ENCODE data around the gene TLR1.
"Not testable (repeated sequence)": the region's sequence is repeated elsewhere in the genome, so short reads cannot be mapped to it uniquely, and the experiment has no call there.

Gene TLR1

DNA sequence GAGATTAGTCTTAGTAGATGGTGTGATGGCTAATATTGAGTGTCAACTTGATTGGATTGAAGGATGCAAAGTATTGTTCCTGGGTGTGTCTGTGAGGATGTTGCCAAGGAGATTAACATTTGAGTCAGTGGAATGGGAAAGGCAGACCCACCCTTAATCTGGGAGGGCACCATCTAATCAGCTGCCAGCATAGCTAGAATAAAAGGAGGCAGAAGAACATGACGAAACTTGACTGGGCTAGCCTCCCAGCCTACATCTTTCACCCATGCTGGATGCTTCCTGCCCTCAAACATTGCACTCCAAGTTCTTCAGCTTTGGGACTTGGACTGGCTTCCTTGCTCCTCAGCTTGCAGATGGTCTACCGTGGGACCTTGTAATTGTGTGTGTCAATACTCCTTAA is 34.3 kb downstream of the TLR1 start:
- DNase-seq: not testable (repeated sequence)

DNA sequence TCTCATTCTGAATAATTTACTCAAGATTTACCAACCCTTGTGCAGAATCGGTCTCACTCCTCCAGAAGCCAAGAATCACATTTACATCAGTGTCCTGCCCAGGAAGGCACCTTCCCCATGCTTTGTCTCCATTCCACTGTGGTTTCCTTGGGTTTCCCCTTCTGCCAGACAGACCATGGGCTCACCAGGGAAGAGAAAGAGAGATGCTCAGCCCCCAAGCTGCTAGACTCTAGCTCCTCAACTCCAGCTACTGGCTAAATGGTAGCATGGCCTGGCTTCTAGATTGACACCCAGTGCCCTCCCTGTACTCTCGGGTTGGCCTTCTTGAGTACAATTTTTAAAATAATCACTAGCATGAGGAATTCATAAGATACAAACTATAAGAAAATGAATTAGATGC is 34.7 kb downstream of the TLR1 start:
- DNase-seq: no peak

DNA sequence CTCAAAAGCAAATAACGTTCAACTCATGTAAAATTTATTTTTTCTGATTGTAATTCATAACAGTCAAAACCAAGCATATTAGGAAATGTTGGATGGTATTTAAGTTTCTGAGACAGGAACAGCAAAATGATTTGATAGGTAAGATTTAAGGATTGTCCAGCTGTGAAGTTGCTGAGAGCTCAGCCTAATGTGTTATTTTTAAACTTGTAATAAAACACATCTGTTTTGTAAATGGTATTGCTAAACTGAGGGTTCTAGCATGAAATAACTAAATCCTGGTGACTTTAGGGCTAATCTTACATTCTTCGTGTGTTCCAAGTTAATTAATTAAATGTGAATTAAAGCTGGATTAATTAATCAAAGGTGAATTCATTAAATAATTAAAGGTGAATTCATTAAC is 35.1 kb downstream of the TLR1 start:
- no peak for DNase-seq

DNA sequence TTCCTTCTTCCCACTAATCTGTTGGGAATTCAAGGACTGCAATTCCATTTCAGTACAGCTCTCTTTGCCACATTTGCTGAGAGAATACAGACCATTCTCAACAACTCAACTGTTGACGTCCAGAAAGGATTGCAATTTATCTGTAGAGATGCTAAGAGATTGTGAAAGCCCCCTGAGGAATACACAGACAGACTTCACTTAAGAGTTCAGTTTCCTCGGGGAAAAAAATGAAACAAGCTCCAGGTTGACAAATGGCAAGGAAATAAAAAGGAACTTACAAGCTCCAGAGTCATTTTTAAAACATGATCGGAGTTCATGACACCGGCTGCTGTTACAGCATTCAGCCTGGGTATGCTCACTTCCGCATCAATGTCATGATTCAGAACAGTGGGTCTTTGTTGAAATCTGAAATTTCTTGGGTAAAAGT is 35.6 kb downstream of the TLR1 start:
- no peak for DNase-seq

DNA sequence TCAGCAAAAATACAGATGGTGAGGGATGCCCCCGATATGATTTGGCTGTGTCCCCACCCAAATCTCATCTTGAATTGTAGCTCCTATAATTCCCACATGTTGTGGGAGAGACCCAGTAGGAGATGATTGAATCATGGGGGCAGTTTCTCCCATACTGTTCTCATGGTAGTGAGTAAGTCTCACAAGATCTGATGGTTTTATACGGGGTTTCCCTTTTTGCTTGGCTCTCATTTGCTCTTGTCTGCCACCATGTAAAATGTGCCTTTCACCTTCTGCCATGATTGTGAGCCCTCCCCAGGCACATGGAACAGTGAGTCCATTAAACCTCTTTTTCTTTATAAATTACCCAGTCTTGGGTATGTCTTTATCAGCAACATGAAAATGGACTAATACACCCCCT is 37.7 kb downstream of the TLR1 start:
- not testable (repeated sequence) for DNase-seq

DNA sequence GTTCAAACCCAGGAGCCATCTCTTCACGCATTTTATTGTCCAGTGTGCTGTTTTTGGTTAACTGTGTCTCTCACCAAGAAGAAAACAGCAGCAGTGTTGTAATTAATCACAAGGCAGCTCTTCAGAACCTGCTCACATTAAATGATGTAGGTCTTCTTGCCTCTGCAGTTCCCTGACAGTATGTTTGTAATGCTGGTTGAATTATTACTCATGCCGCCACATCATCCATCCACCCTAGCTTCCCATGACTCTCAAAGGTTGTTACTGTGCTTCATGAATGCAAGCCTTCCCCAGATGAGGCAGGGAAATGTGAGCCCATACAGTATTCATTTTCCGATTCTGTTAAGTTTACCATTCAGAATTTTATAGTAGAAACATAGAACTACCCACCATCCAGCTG is 39.2 kb downstream of the TLR1 start:
- DNase-seq: peak; percentile 20

DNA sequence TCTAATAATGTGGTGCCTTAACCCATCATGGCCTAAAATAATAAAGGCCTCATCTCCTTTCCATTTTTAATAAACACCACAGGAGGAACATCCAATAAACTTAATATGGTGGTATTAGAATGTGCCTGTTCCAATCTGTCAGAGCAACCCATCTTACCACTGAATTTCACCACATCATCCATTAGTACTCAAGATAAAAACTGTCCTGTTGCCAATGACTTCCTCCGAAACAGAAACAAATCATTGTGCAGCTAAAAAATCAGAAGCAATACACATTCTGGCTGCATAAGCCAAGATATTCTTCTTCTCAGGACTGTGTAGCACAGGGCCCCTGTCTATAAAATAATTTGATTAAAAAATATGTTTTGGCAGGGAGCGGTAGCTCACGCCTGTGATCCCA is 40.3 kb downstream of the TLR1 start:
- no peak for DNase-seq

DNA sequence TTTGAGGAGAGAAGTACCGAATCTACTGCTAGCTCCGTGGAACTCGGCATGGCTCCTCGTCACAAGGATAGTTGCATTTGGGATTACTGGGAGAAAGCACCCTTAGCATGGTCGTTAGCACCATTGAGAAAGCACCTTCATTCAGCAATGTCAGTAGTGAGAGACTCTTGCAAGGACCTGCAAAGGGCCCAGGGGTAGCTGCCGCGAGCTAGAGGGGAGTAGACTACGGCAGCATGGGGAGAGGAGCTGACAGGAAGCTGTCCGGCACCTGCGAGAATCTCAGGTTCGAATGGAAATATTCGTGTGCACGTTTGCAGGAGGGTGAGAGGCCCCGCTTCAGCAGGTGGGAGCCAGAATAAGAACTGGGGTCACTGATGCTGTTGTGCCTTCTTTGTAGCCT is 42.0 kb downstream of the TLR1 start:
- no peak for DNase-seq

DNA sequence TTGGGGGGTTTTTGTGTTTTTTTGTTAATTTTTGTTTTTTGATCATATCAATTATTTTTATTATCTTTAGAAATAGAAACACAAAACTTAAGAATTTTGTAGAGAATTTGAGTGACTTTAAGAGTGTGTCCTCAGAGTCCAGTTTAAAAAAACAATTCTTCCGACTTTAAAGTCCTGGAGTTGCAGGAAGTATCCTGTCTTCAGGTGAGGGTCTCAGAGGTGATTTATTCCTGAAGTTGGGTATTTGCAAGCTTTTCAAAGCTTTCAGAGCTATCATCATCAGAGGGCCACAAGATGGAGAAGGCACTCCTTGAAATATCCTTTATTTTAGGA is 44.8 kb downstream of the TLR1 start:
- DNase-seq: no peak

DNA sequence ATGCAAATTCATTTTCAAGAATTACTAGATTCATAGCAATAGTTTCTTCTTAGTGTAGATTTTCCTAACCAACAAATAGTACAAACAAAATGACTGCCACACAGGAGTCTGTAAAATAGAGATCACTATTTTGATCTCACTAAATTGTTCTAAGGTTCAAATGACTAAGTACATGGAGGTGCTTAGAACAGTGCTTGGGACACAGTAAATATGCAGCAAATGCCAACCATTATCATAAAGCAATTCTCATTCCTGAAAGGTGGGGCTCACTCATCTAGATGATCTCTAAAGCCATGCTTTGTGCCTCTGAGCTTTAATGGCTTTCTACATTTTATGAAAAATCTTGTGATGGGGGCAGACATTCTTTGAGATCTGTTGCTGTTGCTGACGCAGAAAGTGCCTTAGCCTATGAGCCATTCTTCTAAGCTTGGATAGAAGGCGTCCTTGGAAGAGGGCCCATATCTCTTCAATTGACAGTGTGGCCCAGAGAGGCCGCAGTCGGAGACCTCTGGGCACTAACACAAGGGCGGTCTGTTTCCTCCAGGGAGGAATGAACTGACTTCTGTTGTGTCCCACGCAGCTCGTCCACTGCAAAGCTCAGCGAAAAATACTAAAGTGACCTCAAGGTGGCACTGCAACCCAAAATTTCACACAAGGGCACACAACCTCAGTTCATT is 45.3 kb downstream of the TLR1 start:
- DNase-seq: peak; percentile 69

DNA sequence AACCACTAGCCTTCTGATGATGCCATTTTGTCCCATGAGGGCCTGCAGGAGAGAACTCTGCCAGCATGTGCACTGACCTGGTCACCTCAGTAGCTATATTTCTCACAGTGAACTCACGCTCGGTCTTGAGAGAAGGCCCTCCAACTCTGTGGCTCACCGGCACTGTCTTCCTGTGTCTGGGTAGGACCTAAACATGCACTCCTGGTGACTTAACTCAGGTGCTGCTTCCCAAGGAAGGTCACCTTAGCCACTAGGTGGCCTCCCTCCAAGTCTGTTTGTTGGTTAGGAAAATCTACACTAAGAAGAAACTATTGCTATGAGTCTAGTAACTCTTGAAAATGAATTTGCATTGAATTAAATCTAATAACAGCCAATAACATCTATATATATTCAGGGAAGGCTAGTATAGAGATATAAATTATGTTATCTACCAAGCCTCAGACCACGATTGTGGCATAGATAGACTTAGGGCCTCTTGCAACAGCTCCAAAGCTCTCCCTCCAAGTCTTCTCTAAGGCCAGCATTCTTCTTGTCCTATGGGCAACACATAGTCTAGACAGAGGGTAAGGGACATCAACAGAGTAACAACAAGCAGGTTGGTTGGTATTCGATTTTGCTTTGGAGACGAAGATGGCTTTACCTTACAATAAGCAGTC is 46.5 kb downstream of the TLR1 start:
- DNase-seq: no peak

DNA sequence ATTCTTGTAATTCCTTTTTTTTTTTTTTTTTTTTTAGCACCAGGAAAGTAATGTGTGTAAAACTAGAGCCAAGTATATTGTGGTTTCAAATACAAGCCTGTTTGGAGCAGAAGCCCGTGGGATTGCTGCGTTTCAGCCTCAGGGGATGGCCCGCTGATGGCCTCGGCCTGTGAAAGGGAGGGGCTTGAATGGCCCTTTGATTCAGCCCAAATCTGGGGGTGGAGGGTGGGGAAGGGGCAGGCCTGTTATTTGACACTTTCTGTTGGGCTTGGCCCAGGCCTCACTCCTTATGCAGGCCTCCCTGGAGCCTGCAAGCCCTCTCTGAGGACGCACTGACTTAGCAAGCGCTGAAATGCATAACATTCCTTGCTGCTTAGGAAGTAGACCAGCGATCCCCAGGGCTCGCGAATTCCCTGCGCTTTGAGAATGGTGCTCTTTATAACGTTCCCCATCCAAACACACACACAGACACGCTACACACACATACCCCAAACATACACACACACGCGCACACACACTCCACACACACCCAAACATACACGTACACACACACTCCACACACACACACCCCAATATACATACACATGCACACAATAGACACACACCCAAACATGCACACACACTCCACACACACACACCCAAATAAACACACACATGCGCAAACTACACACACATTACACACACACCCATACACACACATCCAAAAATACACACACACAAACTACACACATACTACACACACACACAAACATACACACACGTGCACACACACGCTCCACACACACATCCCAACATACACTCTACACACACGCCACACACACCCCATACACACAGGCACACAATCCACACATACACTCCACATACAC is 51.4 kb downstream of the TLR1 start:
- peak; percentile 98 for DNase-seq

DNA sequence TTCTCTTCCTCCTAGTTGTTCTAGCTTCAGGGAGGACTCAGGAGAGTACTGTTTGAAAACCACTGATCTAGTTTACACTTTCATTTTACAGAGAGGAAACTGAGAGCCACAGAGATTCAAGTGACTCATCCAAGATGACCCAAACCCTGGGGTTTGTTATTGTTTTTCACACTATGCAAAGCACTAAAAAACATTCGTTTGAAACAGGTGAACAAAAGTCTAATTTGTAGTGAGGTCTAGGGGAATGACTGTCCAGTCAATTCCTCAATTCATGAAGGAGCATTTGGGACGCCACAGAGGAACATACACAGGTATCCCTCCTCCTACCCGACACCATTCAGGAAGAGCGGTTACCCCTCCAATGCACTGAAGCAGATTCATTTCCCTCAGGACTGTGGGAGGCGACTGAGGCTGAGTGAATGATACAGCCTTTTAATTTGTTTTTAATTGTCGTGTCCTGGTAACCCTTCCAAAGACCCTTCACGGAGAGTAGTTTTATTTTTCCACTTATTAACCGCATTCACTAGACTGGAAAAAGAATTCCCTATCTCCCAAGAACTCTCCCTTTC is 52.1 kb downstream of the TLR1 start:
- DNase-seq: peak; percentile 54

DNA sequence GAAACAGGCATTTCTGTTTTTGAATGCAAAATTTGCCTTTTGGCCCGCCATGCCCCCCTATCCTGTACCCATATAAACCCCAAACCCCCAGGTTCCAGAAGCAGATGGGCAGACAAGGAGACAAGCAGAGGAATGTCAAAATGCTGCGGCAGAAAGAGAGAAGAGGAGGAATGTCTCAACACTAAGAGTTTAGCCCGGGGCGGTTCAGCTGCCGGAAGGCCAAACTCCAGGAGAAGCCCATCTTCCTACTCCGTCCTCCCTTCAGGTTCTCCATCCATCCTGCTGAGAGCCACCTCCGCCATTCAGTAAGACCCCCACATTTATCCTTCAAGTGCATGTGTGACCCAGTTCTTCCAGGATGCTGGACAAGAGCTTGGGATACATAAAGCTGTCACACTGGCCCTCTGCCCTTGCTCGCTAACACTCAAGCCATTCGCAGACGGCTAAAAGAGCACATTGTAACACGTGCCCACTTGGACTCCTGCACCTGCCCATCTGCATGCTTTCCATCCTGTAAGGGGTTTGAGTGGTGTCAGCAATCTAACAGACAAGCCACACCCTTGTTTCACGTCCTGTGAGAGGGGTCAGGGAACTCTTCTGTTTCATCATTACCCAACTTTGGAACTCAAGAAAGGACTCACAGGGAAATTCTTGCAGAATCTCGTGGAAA is 53.1 kb downstream of the TLR1 start:
- no peak for DNase-seq

DNA sequence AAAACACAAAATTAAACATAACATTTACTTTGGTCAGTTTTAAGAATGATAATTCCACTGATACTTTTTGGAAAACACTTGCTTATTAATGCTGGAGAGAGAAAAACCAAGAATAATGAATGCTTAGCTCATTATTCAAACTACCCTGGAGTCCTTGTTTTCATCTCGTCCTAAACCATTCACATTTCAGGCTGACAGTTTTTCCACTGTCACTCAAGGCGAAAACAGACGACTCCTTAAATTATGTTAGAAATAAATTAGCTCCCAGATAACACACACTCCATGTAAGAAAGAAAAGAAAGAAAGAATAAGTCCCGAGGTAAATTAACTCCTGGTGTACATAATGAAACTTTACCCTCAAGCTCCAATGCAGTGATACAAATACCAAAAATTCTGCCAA is 55.3 kb downstream of the TLR1 start:
- no peak for DNase-seq

DNA sequence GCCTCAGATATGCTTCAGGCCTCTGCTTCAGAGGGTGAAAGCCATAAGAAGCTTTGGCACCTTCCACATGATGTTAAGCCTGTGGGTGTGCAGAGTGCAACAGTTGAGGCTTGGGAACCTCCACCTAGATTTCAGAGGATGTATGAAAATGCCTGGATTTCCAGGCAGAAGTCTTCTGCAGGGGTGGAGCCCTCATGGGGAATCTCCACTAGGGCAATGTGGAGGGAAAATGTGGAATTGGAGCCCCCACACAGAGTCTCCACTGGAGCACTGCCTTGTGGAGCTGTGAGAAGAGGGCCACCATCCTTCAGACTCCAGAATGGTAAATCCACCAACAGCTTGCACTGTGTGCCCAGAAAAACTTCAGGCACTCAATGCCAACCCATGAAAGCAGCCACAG is 57.0 kb downstream of the TLR1 start:
- DNase-seq: no peak
